ENCODE data around the gene SLN.

The SLN gene

GRCh38 chr11:107736546-107736945 lies 24.7 kb upstream of the SLN start:
- FAIRE-seq (no peak), DNase-seq (ENCODE audit: insufficient read length, low spot score) (no peak)
- no peak for TF ChIP-seq POLR2A (IDR thresholded peaks at IDR 0.05; ENCODE audit: low read depth, low read length)

- no peak for FAIRE-seq
- no peak for TF ChIP-seq POLR2A (IDR thresholded peaks at IDR 0.05; ENCODE audit: low read depth, low read length)
- DNase-seq (ENCODE audit: insufficient read length, low spot score) = no peak
Measured at GRCh38 chr11:107733518-107733917, 21.7 kb upstream of the SLN start.

GRCh38 chr11:107732689-107733051 lies 20.8 kb upstream of the SLN start:
- no peak for DNase-seq (ENCODE audit: insufficient read length, low spot score)
- TF ChIP-seq POLR2A (IDR thresholded peaks at IDR 0.05; ENCODE audit: low read depth, low read length) = no peak
- no peak for FAIRE-seq

GRCh38 chr11:107731941-107732688 lies 20.3 kb upstream of the SLN start:
- FAIRE-seq = no peak
- TF ChIP-seq POLR2A (IDR thresholded peaks at IDR 0.05; ENCODE audit: low read depth, low read length) = no peak
- no peak for DNase-seq (ENCODE audit: insufficient read length, low spot score)

GRCh38 chr11:107722662-107723061 lies 10.8 kb upstream of the SLN start:
- no peak for TF ChIP-seq POLR2A (IDR thresholded peaks at IDR 0.05; ENCODE audit: low read depth, low read length)
- DNase-seq (ENCODE audit: insufficient read length, low spot score) (no peak), FAIRE-seq (no peak)

GRCh38 chr11:107721207-107721606 lies 9.4 kb upstream of the SLN start:
- no peak for DNase-seq (ENCODE audit: insufficient read length, low spot score)
- no peak for TF ChIP-seq POLR2A (IDR thresholded peaks at IDR 0.05; ENCODE audit: low read depth, low read length)
- FAIRE-seq = no peak

GRCh38 chr11:107720303-107720774 lies 8.5 kb upstream of the SLN start:
- no peak for TF ChIP-seq POLR2A (IDR thresholded peaks at IDR 0.05; ENCODE audit: low read depth, low read length)
- FAIRE-seq (no peak), DNase-seq (ENCODE audit: insufficient read length, low spot score) (no peak)

- DNase-seq (ENCODE audit: insufficient read length, low spot score) (no peak), FAIRE-seq (no peak)
- TF ChIP-seq POLR2A (IDR thresholded peaks at IDR 0.05; ENCODE audit: low read depth, low read length) = no peak
Measured at GRCh38 chr11:107719557-107720302, 7.9 kb upstream of the SLN start.

GRCh38 chr11:107719073-107719472 lies 7.2 kb upstream of the SLN start:
- TF ChIP-seq POLR2A (IDR thresholded peaks at IDR 0.05; ENCODE audit: low read depth, low read length) = no peak
- DNase-seq (ENCODE audit: insufficient read length, low spot score) (no peak), FAIRE-seq (no peak)

GRCh38 chr11:107716884-107717532 lies 5.2 kb upstream of the SLN start:
- DNase-seq (ENCODE audit: insufficient read length, low spot score) (no peak), FAIRE-seq (no peak)
- no peak for TF ChIP-seq POLR2A (IDR thresholded peaks at IDR 0.05; ENCODE audit: low read depth, low read length)

- DNase-seq (ENCODE audit: insufficient read length, low spot score) (no peak), FAIRE-seq (no peak)
- no peak for TF ChIP-seq POLR2A (IDR thresholded peaks at IDR 0.05; ENCODE audit: low read depth, low read length)
Measured at GRCh38 chr11:107713009-107713408, 1.2 kb upstream of the SLN start.

- no peak for DNase-seq (ENCODE audit: insufficient read length, low spot score)
- no peak for FAIRE-seq
- TF ChIP-seq POLR2A (IDR thresholded peaks at IDR 0.05; ENCODE audit: low read depth, low read length) = no peak
Measured at GRCh38 chr11:107710301-107710700, 1.6 kb downstream of the SLN start.

- TF ChIP-seq POLR2A (IDR thresholded peaks at IDR 0.05; ENCODE audit: low read depth, low read length) = no peak
- FAIRE-seq = no peak
- DNase-seq (ENCODE audit: insufficient read length, low spot score) = no peak
Measured at GRCh38 chr11:107708792-107709191, 3.1 kb downstream of the SLN start.

GRCh38 chr11:107707807-107708206 lies 4.0 kb downstream of the SLN start:
- FAIRE-seq (no peak), DNase-seq (ENCODE audit: insufficient read length, low spot score) (no peak)
- no peak for TF ChIP-seq POLR2A (IDR thresholded peaks at IDR 0.05; ENCODE audit: low read depth, low read length)
